SH-SY5Y (cell line): ENCODE results near the gene AFP.

Experiments used
- GATA2 ChIP-seq: IDR thresholded peaks from 2 replicates; pipeline ENCODE4 v1.6.1; 2011; ENCODE audit warnings: mild to moderate bottlenecking, low read depth, low read length
- GATA3 ChIP-seq: IDR thresholded peaks from 2 replicates; pipeline ENCODE4 v1.6.1; 2011; ENCODE audit warnings: low read depth, mild to moderate bottlenecking, low read length, moderate library complexity

The AFP gene

DNA sequence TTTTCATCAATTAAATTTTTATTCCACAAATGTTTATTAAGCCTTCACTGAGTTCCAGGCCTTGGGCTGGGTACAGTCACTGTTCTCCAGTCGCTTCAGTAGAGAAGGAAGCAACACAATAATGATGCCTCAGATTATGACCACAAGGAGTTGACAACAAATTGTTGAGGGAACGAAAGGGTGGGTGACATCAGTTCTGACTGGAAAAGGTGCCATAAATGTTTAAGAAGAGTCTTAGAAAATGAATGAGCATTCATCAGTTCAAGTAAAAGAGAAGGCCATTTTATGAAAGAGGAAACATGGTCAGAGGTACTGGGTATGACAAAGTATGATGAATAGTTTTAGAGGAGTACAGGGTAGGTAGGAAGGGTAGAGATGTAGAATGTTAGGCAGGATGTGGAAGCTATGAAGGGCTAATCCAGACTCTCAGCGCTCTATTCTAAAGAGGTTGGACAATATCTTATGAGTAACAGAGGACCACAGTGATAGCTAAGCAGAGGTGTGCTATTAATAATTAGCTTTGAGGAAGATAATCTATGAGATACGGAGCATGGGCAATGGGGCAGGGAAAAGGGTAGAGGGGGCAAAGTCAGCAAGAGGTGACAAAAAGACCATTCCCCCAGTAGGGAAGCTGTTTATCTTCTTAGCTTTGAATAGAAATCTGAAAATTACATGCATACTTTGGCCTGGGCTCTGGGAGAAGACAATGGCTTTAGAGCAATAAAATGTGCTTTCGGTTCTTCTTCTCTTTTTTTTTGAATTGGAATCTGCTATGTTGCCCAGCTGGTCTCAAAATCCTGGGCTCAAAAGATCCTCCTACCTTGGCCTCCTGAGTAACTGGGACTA, 20.4 kb downstream of the AFP start:
- TF ChIP-seq GATA3 (no peak), GATA2 (no peak)

- no peak for TF ChIP-seq GATA3
- no peak for TF ChIP-seq GATA2
These were observed 22.4 kb downstream of the AFP start for GRCh38 chr4:73458184-73459047.

DNA sequence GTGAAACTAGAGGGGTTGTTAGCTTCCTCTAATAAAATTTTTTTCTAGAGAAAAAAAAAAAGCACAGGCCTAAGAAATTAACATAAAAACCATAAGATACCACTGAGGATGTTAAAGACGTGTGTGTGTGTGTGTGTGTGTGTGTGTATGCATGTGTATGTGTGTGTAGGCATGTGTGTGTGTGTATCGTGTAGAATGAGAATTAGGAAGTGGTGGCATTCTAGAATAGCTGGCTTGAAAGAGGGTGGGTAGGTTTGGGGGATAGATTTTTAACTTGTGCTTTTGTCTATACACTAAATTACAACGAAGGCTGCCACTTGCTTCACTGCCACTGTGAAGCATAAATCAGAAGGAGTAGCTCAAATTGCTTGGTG, 23.0 kb downstream of the AFP start:
- no peak for TF ChIP-seq GATA2
- TF ChIP-seq GATA3, result no peak

GRCh38 chr4:73460913-73461522, 25.0 kb downstream of the AFP start:
- TF ChIP-seq GATA3, result no peak
- no peak for TF ChIP-seq GATA2

DNA sequence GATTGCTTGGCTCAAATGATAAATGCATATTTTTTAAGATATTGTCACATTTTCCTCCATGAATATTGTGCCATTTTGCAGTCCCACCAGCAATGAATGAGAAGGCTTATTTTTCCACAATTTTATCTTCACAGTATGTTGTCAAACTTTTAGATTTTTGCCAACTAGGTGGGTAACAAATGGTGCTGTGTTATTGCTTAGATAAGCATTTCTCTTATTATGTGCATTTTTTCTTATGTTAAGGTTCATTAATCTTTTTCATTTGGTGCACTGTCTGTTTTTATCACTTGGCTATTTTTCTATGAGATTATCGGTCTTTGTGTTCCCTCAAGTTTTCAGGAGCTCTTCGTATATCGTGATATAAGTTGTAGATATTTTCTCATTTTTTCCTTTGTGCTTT, 32.1 kb downstream of the AFP start:
- TF ChIP-seq GATA2 (no peak), GATA3 (no peak)

DNA sequence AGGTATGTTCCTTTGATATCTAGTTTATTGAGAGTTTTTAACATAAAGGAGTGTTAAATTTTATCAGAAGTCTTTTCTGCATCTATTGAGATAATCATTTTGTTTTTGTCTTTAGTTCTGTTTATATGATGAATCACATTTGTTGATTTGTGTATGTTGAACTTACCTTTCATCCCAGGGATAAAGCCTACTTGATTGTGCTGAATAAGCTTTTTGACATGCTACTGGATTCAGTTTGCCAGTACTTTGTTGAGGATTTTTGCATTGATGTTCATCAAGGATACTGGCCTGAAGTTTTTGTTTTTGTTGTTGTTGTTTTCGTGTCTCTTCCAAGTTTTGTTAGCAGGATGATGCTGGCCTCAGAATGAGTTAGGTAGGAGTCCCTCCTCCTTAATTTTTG, 34.7 kb downstream of the AFP start:
- TF ChIP-seq GATA2 (no peak), GATA3 (no peak)

GRCh38 chr4:73477176-73477575, 41.2 kb downstream of the AFP start:
- TF ChIP-seq GATA3, result no peak
- TF ChIP-seq GATA2, result no peak

GRCh38 chr4:73479323-73479722, 43.3 kb downstream of the AFP start:
- TF ChIP-seq GATA3 (no peak), GATA2 (no peak)

- TF ChIP-seq GATA2 (no peak), GATA3 (no peak)
These were observed 45.3 kb downstream of the AFP start, which contains the start of gene AFM for GRCh38 chr4:73481358-73481757. TSS of gene AFM (plus strand) at chr4:73481745. CDS start at chr4:73481776, 31 bp downstream.

GRCh38 chr4:73485085-73485484, 49.1 kb downstream of the AFP start:
- TF ChIP-seq GATA3 (no peak), GATA2 (no peak)

GRCh38 chr4:73485596-73485995, 49.6 kb downstream of the AFP start:
- TF ChIP-seq GATA2, result no peak
- TF ChIP-seq GATA3, result no peak

GRCh38 chr4:73486497-73486896, 50.5 kb downstream of the AFP start:
- no peak for TF ChIP-seq GATA2
- TF ChIP-seq GATA3, result no peak

- TF ChIP-seq GATA2 (no peak), GATA3 (no peak)
These were observed 51.2 kb downstream of the AFP start for GRCh38 chr4:73487233-73487632.
